Pancreas (tissue), 10 donors: ENCODE data around the gene CHCHD3. TPM values are rescaled to one million over a fixed set of nuclear protein-coding genes. Genes with fewer than 3 reads are reported as not detected.

ENCODE experiments used
- ATAC-seq, 4 donors: fragments of 200-7000 bp; cut with Tn5 transposase; one replicate each; pipeline versions ENCODE4 v1.8.0 to v1.9.1; 2020; ENCODE audit warnings: mild to moderate bottlenecking in 4 of 4, moderate library complexity in 4 of 4
- DNase-seq, 6 donors: peaks; one replicate each; pipeline ENCODE4 v3.0.0-alpha.2; 2020
- FAIRE-seq: peaks from 2 replicates; lab custom pipeline; 2012; peaks lifted over from hg19 to GRCh38; lab: Jason Lieb, UNC
- H3K27ac ChIP-seq, 4 donors: fragments of 200-600 bp; sonication (generic); 1 replicate in 3 of 4; 2 replicates in 1 of 4; pipeline versions ENCODE4 v1.5.0 to v1.8.0; 2020
- H3K27me3 ChIP-seq, 4 donors: fragments of 200-600 bp; one replicate each; pipeline ENCODE4 v1.8.0; 2021
- H3K36me3 ChIP-seq, 3 donors: fragments of 200-600 bp; sonication (generic) in 1 of 3; one replicate each; pipeline versions ENCODE4 v1.5.0 to v1.8.0; 2020 to 2021
- H3K4me1 ChIP-seq, 3 donors: fragments of 200-600 bp; one replicate each; pipeline ENCODE4 v1.8.0; 2021
- H3K4me3 ChIP-seq, 4 donors: fragments of 200-600 bp; sonication (generic) in 2 of 4; one replicate each; pipeline versions ENCODE4 v1.5.0 to v1.8.0; 2020 to 2021
- H3K9me3 ChIP-seq, 4 donors: fragments of 200-600 bp; one replicate each; pipeline ENCODE4 v1.8.0; 2021
- CTCF ChIP-seq, 4 donors: fragments of 200-600 bp; sonication (generic) in 3 of 4; IDR thresholded peaks; one replicate each; pipeline versions ENCODE4 v1.5.0 to v1.8.0; 2021; ENCODE audit warnings: antibody characterized with exemption in 4 of 4
- WGBS, 2 donors: extraction: QIAGEN DNeasy Blood & Tissue Kit; methylation state at CpG; one replicate each; pipeline ENCODE4 v1.1.7; 2013; 5-methylcytosine and 5-hydroxymethylcytosine counted together
- intact Hi-C, 3 donors: fragments of 100-400 bp; cut with DNase I; formaldehyde crosslinking; loops; one replicate each; pipeline versions ENCODE4 v1.11.1 to v1.14.2; 2022
- polyA plus RNA-seq, 2 donors: library from polyadenylated mRNA; stranded (reverse); fragments of 200-250 nt; gene quantifications; one replicate each; pipeline ENCODE4 v1.2.3, GENCODE V29; 2013
- total RNA-seq, 6 donors: library from RNA; stranded (reverse); fragmentation: NEBNext Ultra II Directional in 4 of 6; extraction: Animal tissue kit (Norgen Biotek cat#: 25700) in 4 of 6; gene quantifications; one replicate each; pipeline versions ENCODE4 v1.2.1 to v1.2.4, GENCODE V29; 2021 to 2023
- donor health status: healthy with polysubstance abuse.
- donor health status: DM: no; HTN: no; CAD: no; lungs with moderate emphysema.
- donor health status: DM: no; HTN: no; CAD: no.
- donor health status: control.
- donor health status: control.
- donor health status: Bipolar disorder and iron deficiency.
- donor health status: DM: yes; HTN: yes; CAD: no.
- donor health status: DM: no; HTN: no; CAD: no.
- donor health status: DM: no; HTN: no; CAD: no.
- donor health status: DM: yes; HTN: yes; CAD: no.

CHCHD3 gene
- total and polyA plus RNA-seq, 8 donors = 7.9 to 23.2 (median 19.3) TPM

- 97% methylated on average over 1 of the region's 1 CpG for WGBS, 2 donors
- no peak for FAIRE-seq
- no peak for DNase-seq
- TF ChIP-seq CTCF (IDR thresholded peaks at IDR 0.05) = no peak
- Histone ChIP-seq H3K36me3 (no peaks in the 10 kb centered on the region), H3K27ac (no peak overlapping the region), H3K27me3 (no peaks in the 10 kb centered on the region), H3K9me3 (no peaks in the 10 kb centered on the region), H3K4me3 (no peak overlapping the region), H3K4me1 (no peaks in the 10 kb centered on the region)
- ATAC-seq = no peak
- intact Hi-C loops = no loop called here
These were observed 290.9 kb downstream of the CHCHD3 start for GRCh38 chr7:132791036-132791435.

- Histone ChIP-seq H3K27me3 (no peaks in the 10 kb centered on the region), H3K4me1 (no peaks in the 10 kb centered on the region), H3K27ac (no peak overlapping the region), H3K36me3 (no peaks in the 10 kb centered on the region), H3K9me3 (no peaks in the 10 kb centered on the region), H3K4me3 (no peak overlapping the region)
- DNase-seq (no peak), FAIRE-seq (no peak), ATAC-seq (no peak)
- 96 to 97% methylated on average over 2 of the region's 2 CpGs for WGBS, 2 donors
- intact Hi-C loops = no loop called here
- no peak for TF ChIP-seq CTCF (IDR thresholded peaks at IDR 0.05)
These were observed 291.8 kb downstream of the CHCHD3 start for GRCh38 chr7:132790104-132790503.

DNA sequence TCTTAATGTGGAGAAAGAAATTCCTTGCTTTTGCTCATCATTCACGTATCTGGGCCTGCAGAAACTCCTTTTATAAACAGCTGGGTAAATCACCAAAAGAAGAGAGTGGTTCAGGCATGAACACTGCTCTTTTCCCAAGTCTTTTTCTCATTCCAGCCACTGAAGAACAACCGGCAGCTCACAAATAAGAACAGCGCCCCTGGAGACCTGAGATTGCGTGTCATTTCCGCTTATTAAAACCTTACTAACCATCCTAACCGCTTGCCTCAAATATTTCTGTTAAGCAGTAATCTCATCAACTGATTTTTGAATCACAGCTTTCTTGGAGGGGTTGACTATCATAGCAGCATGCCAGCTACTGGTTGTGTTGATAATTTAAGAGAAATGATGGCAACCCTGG, 292.6 kb downstream of the CHCHD3 start:
- 97 to 98% methylated on average over 6 of the region's 6 CpGs for WGBS, 2 donors
- Histone ChIP-seq H3K9me3 (no peaks in the 10 kb centered on the region), H3K27me3 (no peaks in the 10 kb centered on the region), H3K4me1 (no peaks in the 10 kb centered on the region), H3K27ac (no peak overlapping the region), H3K4me3 (no peak overlapping the region), H3K36me3 (no peaks in the 10 kb centered on the region)
- no peak for DNase-seq
- no peak for TF ChIP-seq CTCF (IDR thresholded peaks at IDR 0.05)
- intact Hi-C loops = no loop called here
- no peak for ATAC-seq
- no peak for FAIRE-seq

GRCh38 chr7:132785870-132786269, 296.0 kb downstream of the CHCHD3 start:
- ATAC-seq (no peak), FAIRE-seq (no peak), DNase-seq (no peak)
- Histone ChIP-seq H3K27me3 (no peaks in the 10 kb centered on the region), H3K27ac (no peak overlapping the region), H3K9me3 (no peaks in the 10 kb centered on the region), H3K4me3 (no peak overlapping the region), H3K4me1 (no peaks in the 10 kb centered on the region), H3K36me3 (no peaks in the 10 kb centered on the region)
- no peak for TF ChIP-seq CTCF (IDR thresholded peaks at IDR 0.05)
- intact Hi-C loops = no loop called here
- WGBS, 2 donors = 99% methylated on average over 6 of the region's 6 CpGs

- FAIRE-seq (no peak), ATAC-seq (no peak), DNase-seq (no peak)
- H3K4me1 ChIP-seq = no peaks in the 10 kb centered on the region
- no peaks in the 10 kb centered on the region for H3K9me3 ChIP-seq
- no peaks in the 10 kb centered on the region for H3K27me3 ChIP-seq
- no peak for TF ChIP-seq CTCF (IDR thresholded peaks at IDR 0.05)
- no peak overlapping the region for H3K27ac ChIP-seq
- WGBS, 2 donors = 77 to 80% methylated on average over 4 of the region's 4 CpGs
- no peak overlapping the region for H3K4me3 ChIP-seq
- intact Hi-C loops = no loop called here
- H3K36me3 ChIP-seq = no peaks in the 10 kb centered on the region
These were observed 297.5 kb downstream of the CHCHD3 start for GRCh38 chr7:132784406-132784805.
